GM12878 (cell line): ENCODE measurements around the gene SERPINB6. TPM values are rescaled to one million over a fixed set of nuclear protein-coding genes. Genes with fewer than 3 reads are reported as not detected.

ENCODE experiments used
- BCLAF1 ChIP-seq: fragments of 450-650 bp; IDR thresholded peaks from 2 replicates; pipeline ENCODE4 v1.6.1; 2017; ENCODE audit warnings: antibody characterized with exemption, mild to moderate bottlenecking, moderate library complexity
- DPF2 ChIP-seq: fragments of 450-650 bp; IDR thresholded peaks from 2 replicates; pipeline ENCODE4 v1.6.1; 2017; ENCODE audit warnings: mild to moderate bottlenecking
- ELK1 ChIP-seq: IDR thresholded peaks from 2 replicates; pipeline ENCODE4 v1.6.1; 2012; ENCODE audit warnings: low read depth, low read length, improper control_type of control experiment
- HDAC6 ChIP-seq: fragments of 200-600 bp; sonication (generic); IDR thresholded peaks from one replicate; pipeline ENCODE4 v1.8.0; 2017; ENCODE audit warnings: antibody characterized with exemption; ENCODE audit not compliant: unreplicated experiment
- IKZF1 ChIP-seq: fragments of 450-650 bp; conservative IDR thresholded peaks from 2 replicates; pipeline ENCODE4 v1.6.1; 2017; ENCODE audit warnings: antibody characterized with exemption, mild to moderate bottlenecking
- KAT2A ChIP-seq: conservative IDR thresholded peaks from 2 replicates; pipeline ENCODE4 v1.6.1; 2011; ENCODE audit warnings: low read depth, low read length; ENCODE audit not compliant: control insufficient read depth
- MEF2B ChIP-seq: fragments of 450-650 bp; IDR thresholded peaks from 2 replicates; pipeline ENCODE4 v1.6.1; 2018; ENCODE audit warnings: mild to moderate bottlenecking, moderate library complexity; ENCODE audit not compliant: partially characterized antibody, poor library complexity, severe bottlenecking
- NFXL1 ChIP-seq: fragments of 450-650 bp; IDR thresholded peaks from 2 replicates; pipeline ENCODE4 v1.6.1; 2017; ENCODE audit warnings: antibody characterized with exemption, mild to moderate bottlenecking, borderline replicate concordance
- NFYB ChIP-seq: IDR thresholded peaks from 2 replicates; pipeline ENCODE4 v1.6.1; 2011; ENCODE audit warnings: low read depth, mild to moderate bottlenecking, low read length, improper control_type of control experiment, moderate library complexity; ENCODE audit not compliant: insufficient read depth
- PAX5 ChIP-seq: IDR thresholded peaks from 2 replicates; pipeline ENCODE4 v1.6.1; 2011; ENCODE audit warnings: low read depth, low read length, borderline replicate concordance
- PKNOX1 ChIP-seq: fragments of 450-650 bp; IDR thresholded peaks from 2 replicates; pipeline ENCODE4 v1.6.1; 2016; ENCODE audit warnings: mild to moderate bottlenecking
- PML ChIP-seq: IDR thresholded peaks from 2 replicates; pipeline ENCODE4 v1.6.1; 2012; ENCODE audit warnings: low read length, inconsistent platforms
- RUNX3 ChIP-seq: IDR thresholded peaks from 2 replicates; pipeline ENCODE4 v1.6.1; 2012; ENCODE audit warnings: low read length, inconsistent platforms
- TBL1XR1 ChIP-seq: IDR thresholded peaks from 2 replicates; pipeline ENCODE4 v1.6.1; 2012; ENCODE audit warnings: low read depth, low read length, improper control_type of control experiment
- ZBTB40 ChIP-seq: fragments of 450-650 bp; IDR thresholded peaks from 2 replicates; pipeline ENCODE4 v1.6.1; 2016; ENCODE audit warnings: mild to moderate bottlenecking, moderate library complexity, borderline replicate concordance
- ZNF384 ChIP-seq: IDR thresholded peaks from 2 replicates; pipeline ENCODE4 v1.6.1; 2012; ENCODE audit warnings: low read depth, mild to moderate bottlenecking, low read length, improper control_type of control experiment, borderline replicate concordance
- polyA plus RNA-seq, 11 experiments: library from polyadenylated mRNA; depleted of rRNA in 4 of 11; unstranded in 6 of 11; stranded (reverse) in 5 of 11; fragments of >200 nt; fragmentation: Nextera tagmentation in 4 of 11; fragmentation: Illumina TruSeq in 1 of 11; extraction: Ambion mirVana in 4 of 11; extraction: Trizol in 1 of 11; gene quantifications; 1 replicate in 1 of 11; 2 replicates in 10 of 11; pipeline versions ENCODE4 v1.2.1 to v1.2.3, GENCODE V29; 2011 to 2016; ENCODE audit warnings: inconsistent platforms in 2 of 11, missing spikeins in 2 of 11, low read depth in 1 of 11
- total RNA-seq, 4 experiments: library from RNA; depleted of rRNA in 3 of 4; stranded (reverse); fragments of >200 nt in 3 of 4; fragmentation: Illumina TruSeq in 1 of 4; extraction: Trizol in 1 of 4; gene quantifications; 2 replicates each; pipeline versions ENCODE4 v1.2.1 to v1.2.3, GENCODE V29; 2013 to 2021

SERPINB6 gene
- total and polyA plus RNA-seq, 10 of the 15 experiments (the other 5 are each of a cell fraction or from before 2014, with no cell fraction given), result 0.37 to 2.2 (median 0.68) TPM; not detected in 1

- no peak for TF ChIP-seq BCLAF1
- no peak for TF ChIP-seq ZNF384
- peak; percentile 95 for TF ChIP-seq DPF2
- peak; percentile 91 for TF ChIP-seq MEF2B
- TF ChIP-seq ZBTB40, result peak; percentile 59; the same call in 1 of the 2 replicates
- TF ChIP-seq TBL1XR1, result peak; percentile 94
- TF ChIP-seq PKNOX1, result no peak; the same call in 1 of the 2 replicates
- peak; percentile 98 for TF ChIP-seq RUNX3
- TF ChIP-seq NFYB, result peak; percentile 88
- TF ChIP-seq IKZF1, result peak; percentile 89
- TF ChIP-seq KAT2A, result no peak
- no peak for TF ChIP-seq HDAC6
- no peak for TF ChIP-seq ELK1
- TF ChIP-seq PAX5, result peak; percentile 97
- TF ChIP-seq NFXL1, result no peak
- TF ChIP-seq PML, result peak; percentile 91
These were observed 31.1 kb downstream of the SERPINB6 start (continued) for GRCh38 chr6:2940010-2940850.
